Measurements from ENCODE around the gene PACS2. TPM values are rescaled to one million over a fixed set of nuclear protein-coding genes. Genes with fewer than 3 reads are reported as not detected.
"Not testable (repeated sequence)": the region's sequence is repeated elsewhere in the genome, so short reads cannot be mapped to it uniquely, and the experiment has no call there.

Gene PACS2
- total RNA-seq, 1 experiment from 2014 or later = 30.0 TPM

- no peak for DNase-seq (ENCODE audit: low read depth)
- in situ Hi-C loops (cut with HindIII; ENCODE audit: low pct_unique_long_range_greater_than_20kb, low sequenced_read_pairs) = no loop called here
Measured at GRCh38 chr14:105355850-105356604, 41.5 kb downstream of the PACS2 start.

GRCh38 chr14:105356927-105357326 is 42.4 kb downstream of the PACS2 start:
- no peak for DNase-seq (ENCODE audit: low read depth)
- in situ Hi-C loops (cut with HindIII; ENCODE audit: low pct_unique_long_range_greater_than_20kb, low sequenced_read_pairs) = no loop called here

- in situ Hi-C loops (cut with HindIII; ENCODE audit: low pct_unique_long_range_greater_than_20kb, low sequenced_read_pairs) = no loop called here
Measured at GRCh38 chr14:105357626-105358025, 43.1 kb downstream of the PACS2 start.

DNA sequence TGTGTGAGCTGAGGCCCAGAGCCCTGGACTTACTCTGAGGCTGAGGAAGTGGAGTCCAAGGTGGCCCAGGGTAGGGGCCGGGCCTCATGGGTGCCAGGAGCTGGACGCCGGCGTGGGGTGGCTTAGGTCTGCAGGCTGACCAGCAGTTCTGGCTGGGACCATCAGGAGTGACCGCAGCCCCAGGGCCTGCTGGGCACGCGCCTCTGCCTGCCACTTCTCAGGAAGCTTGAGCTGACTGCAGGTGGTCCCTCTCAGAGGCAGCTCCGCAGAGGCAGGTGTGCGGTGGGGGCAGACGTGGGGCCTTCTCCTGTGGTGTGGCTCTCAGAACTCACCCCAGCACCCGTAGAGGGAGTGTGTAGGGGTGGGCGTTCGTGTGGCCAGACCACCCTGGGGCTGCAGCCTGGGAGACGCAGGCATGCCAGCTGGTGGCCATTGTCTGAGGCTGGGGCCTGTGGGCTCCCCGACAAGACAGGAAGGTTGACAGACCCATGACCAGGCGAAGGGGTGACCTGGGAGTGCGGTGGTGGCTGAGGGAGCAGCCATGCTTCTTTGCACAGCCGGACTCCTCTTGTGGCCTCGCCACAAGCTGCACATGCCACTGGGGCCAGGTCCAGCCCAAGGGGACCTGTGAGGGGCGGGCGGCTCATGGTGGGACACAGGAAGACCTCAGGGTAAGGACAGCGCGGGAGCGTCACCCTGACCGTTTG is 43.7 kb downstream of the PACS2 start:
- DNase-seq (ENCODE audit: low read depth) = no peak
- in situ Hi-C loops (cut with HindIII; ENCODE audit: low pct_unique_long_range_greater_than_20kb, low sequenced_read_pairs) = no loop called here

More at GRCh38 chr14:105357626-105358025, 43.1 kb downstream of the PACS2 start:
- no peak for DNase-seq (ENCODE audit: low read depth)

DNA sequence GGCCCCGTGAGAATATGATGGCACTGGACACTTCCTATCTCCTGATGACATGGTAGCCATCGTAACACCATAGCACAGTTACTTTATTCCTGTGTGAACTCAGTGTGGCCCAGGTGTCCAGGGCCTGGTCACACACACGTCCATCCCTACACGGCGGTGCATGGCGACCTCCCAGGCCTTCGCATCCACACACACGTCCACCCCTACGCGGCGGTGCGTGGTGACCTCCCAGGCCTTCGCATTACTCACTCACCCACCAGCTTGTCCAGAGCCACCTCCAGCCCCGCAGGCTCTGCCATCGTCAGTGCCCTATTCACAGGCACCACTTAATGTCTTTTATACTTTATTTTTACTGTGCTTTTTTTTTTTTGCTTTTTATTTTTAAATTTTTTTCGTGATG is 44.4 kb downstream of the PACS2 start:
- in situ Hi-C loops (cut with HindIII; ENCODE audit: low pct_unique_long_range_greater_than_20kb, low sequenced_read_pairs) = no loop called here
- no peak for DNase-seq (ENCODE audit: low read depth)

DNA sequence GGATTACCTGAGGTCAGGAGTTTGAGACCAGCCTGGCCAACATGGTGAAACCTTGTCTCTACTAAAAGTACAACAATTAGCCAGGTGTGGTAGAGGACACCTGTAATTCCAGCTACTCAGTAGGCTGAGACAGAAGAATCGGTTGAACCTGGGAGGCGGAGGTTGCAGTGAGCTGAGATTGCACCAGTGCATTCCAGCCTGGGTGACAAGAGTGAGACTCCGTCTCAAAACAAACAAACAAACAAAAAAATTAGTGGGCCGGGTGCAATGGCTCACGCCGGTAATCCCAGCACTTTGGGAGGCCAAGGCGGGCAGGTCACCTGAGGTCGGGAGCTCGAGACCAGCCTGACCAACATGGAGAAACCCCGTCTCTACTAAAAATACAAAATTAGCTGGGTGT is 46.9 kb downstream of the PACS2 start:
- DNase-seq (ENCODE audit: low read depth); in situ Hi-C loops (cut with HindIII; ENCODE audit: low pct_unique_long_range_greater_than_20kb, low sequenced_read_pairs): not testable (repeated sequence)

GRCh38 chr14:105363847-105364708 is 49.5 kb downstream of the PACS2 start:
- no peak for DNase-seq (ENCODE audit: low read depth)
- in situ Hi-C loops (cut with HindIII; ENCODE audit: low pct_unique_long_range_greater_than_20kb, low sequenced_read_pairs) = no loop called here

- DNase-seq (ENCODE audit: low read depth) = no peak
- in situ Hi-C loops (cut with HindIII; ENCODE audit: low pct_unique_long_range_greater_than_20kb, low sequenced_read_pairs) = no loop called here
Measured at GRCh38 chr14:105365101-105365500, 50.6 kb downstream of the PACS2 start.

- no peak for DNase-seq (ENCODE audit: low read depth)
- in situ Hi-C loops (cut with HindIII; ENCODE audit: low pct_unique_long_range_greater_than_20kb, low sequenced_read_pairs) = no loop called here
Measured at GRCh38 chr14:105365681-105366080, 51.1 kb downstream of the PACS2 start.

GRCh38 chr14:105366386-105367074 is 52.0 kb downstream of the PACS2 start:
- no peak for DNase-seq (ENCODE audit: low read depth)
- in situ Hi-C loops (cut with HindIII; ENCODE audit: low pct_unique_long_range_greater_than_20kb, low sequenced_read_pairs) = no loop called here

- in situ Hi-C loops (cut with HindIII; ENCODE audit: low pct_unique_long_range_greater_than_20kb, low sequenced_read_pairs) = no loop called here
Measured at GRCh38 chr14:105367116-105368031, 52.8 kb downstream of the PACS2 start.

DNA sequence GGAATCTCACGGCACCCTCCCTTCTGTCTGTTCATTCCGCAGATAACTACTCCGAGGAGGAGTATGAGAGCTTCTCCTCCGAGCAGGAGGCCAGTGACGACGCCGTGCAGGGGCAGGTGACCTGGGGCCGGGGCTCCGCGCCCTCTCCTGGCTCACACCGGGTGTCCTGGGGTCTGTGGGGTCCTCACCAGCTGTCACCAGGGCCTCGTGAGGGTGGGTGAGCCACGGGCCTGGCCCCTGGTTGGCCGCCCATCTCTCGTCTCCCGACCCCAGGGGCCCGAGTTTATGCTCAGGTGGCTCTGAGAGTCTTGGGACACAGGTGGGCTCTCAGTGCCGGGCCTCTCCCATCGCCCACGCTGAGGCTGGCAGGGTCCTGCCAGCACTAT is 53.5 kb downstream of the PACS2 start:
- in situ Hi-C loops (cut with HindIII; ENCODE audit: low pct_unique_long_range_greater_than_20kb, low sequenced_read_pairs) = no loop called here
- no peak for DNase-seq (ENCODE audit: low read depth)

More at GRCh38 chr14:105367116-105368031, 52.8 kb downstream of the PACS2 start:
- DNase-seq (ENCODE audit: low read depth) = no peak

GRCh38 chr14:105368426-105368825 is 53.9 kb downstream of the PACS2 start:
- in situ Hi-C loops (cut with HindIII; ENCODE audit: low pct_unique_long_range_greater_than_20kb, low sequenced_read_pairs) = no loop called here

GRCh38 chr14:105368910-105369652 is 54.5 kb downstream of the PACS2 start:
- DNase-seq (ENCODE audit: low read depth) = no peak
- in situ Hi-C loops (cut with HindIII; ENCODE audit: low pct_unique_long_range_greater_than_20kb, low sequenced_read_pairs) = no loop called here

More at GRCh38 chr14:105368426-105368825, 53.9 kb downstream of the PACS2 start:
- no peak for DNase-seq (ENCODE audit: low read depth)

- in situ Hi-C loops (cut with HindIII; ENCODE audit: low pct_unique_long_range_greater_than_20kb, low sequenced_read_pairs) = no loop called here
- DNase-seq (ENCODE audit: low read depth) = no peak
Measured at GRCh38 chr14:105369653-105370040, 55.1 kb downstream of the PACS2 start.

GRCh38 chr14:105374389-105374788 is 59.8 kb downstream of the PACS2 start:
- DNase-seq (ENCODE audit: low read depth) = no peak
- in situ Hi-C loops (cut with HindIII; ENCODE audit: low pct_unique_long_range_greater_than_20kb, low sequenced_read_pairs) = no loop called here

DNA sequence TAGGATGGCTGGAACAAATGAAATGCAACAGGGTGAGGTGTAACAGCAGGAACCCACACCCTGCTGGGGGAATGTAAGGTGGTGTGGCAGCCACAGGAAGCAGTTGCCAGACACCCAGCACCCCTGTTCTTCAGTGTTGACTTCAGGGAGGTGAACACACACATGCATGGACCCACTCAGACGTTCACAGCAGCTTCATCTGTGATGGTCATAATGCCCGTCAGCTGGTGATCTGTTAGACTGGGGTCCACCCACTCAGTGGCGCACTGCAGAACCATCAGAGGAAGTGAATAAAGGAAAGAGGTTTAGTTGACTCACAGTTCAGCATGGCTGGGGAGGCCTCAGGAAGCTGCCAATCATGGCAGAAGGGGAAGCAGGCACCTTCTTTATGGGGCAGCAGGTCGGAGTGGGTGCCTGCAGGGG is 61.1 kb downstream of the PACS2 start:
- DNase-seq (ENCODE audit: low read depth) = no peak
- in situ Hi-C loops (cut with HindIII; ENCODE audit: low pct_unique_long_range_greater_than_20kb, low sequenced_read_pairs) = no loop called here
